HG02973 (cell line): ENCODE data around the gene ACAN.

Experiments used
- ATAC-seq: cut with Tn5 transposase; IDR thresholded peaks from one replicate; pipeline ENCODE4 v1.9.1; 2021; ENCODE audit warnings: moderate library complexity; ENCODE audit not compliant: unreplicated experiment

ACAN gene

GRCh38 chr15:88920186-88920891 is 117.1 kb downstream of the ACAN start:
- ATAC-seq: no peak

GRCh38 chr15:88920892-88921435 is 117.7 kb downstream of the ACAN start:
- ATAC-seq: peak; percentile 70
